ENCODE data around the gene PPP5C. TPM values are rescaled to one million over a fixed set of nuclear protein-coding genes. Genes with fewer than 3 reads are reported as not detected.

The PPP5C gene
- total and polyA plus RNA-seq, 2 of the 13 experiments (the other 11 are each of a cell fraction or from before 2014, with no cell fraction given): 41.6 to 67.9 TPM

DNA sequence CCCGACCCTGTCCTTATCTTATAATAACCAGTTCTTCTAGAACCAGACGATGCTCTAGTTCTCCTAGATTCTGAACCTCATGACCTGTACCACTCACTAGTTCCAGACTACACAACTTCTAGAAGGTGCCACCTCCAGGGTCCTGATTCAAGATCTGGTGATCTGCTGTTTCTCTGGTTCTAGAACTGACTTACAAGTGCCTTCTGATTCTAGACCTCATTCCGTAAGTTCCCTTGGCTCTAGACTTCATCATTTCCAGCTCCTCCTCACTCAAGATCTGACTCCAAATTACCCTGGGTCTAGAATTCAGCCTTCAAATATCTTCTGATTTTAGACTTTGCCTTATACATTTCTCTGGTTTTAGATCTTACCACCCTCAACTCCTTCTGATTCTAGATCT, 5.0 kb upstream of the PPP5C start (continued):
- TF ChIP-seq SAFB2 (CRISPR knock-in tag; IDR thresholded peaks at IDR 0.05; ENCODE audit: borderline replicate concordance, low read depth) (no peak), FOXC1 (CRISPR knock-in tag; IDR thresholded peaks at IDR 0.05; ENCODE audit: borderline replicate concordance) (no peak), ISL2 (CRISPR knock-in tag; IDR thresholded peaks at IDR 0.05) (no peak), PCBP1 (IDR thresholded peaks at IDR 0.05; ENCODE audit: borderline replicate concordance, low read depth, low read length) (no peak), ZFP82 (CRISPR knock-in tag; IDR thresholded peaks at IDR 0.05; ENCODE audit: borderline replicate concordance) (no peak)

DNA sequence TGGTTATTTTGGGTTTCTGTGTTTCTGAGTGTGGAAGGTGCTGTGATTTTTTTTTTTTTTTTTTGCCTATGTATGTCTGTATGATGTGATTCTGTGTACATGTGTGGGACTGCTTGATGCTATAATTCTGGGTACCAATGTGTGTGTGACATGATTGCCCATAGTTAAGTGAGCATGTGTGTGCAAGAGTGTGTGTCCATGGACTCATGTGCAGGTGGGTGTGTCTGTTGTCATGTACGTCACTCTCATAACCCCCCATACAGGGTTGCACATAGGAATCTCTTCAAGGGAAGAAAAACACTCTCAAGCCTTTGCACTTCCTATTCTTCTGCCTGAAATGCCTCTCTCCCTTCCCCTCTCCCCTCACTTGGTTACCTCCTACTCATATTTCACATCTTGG, 2.5 kb upstream of the PPP5C start:
- WGBS (ENCODE audit: low lambda C conversion rate): 38% methylated on average over 1 of the region's 1 CpG
- Histone ChIP-seq H3K4me1 (ENCODE audit: insufficient read depth, low read length) (peaks cover 42% of the 10 kb centered on the region), H3K27ac (ENCODE audit: extremely low read length, insufficient read depth, low read length) (no peak overlapping the region), H2AFZ (ENCODE audit: low read length) (no peak overlapping the region), H3K4me3 (replicated peaks in 1 of 3; ENCODE audit: insufficient read depth in 1 of 3, low read depth in 2 of 3, low read length in 3 of 3) (no peak overlapping the region), H3K9me3 (ENCODE audit: low read length) (no peaks in the 10 kb centered on the region), H3K9ac (ENCODE audit: insufficient read depth, low read depth, low read length) (no peak overlapping the region), H3K4me2 (ENCODE audit: low read depth, low read length) (no peak overlapping the region), H3K27me3 (ENCODE audit: control insufficient read depth in 1 of 2, insufficient read depth in 2 of 2, low read length in 2 of 2) (no peaks in the 10 kb centered on the region; a peak in 1 of 5 replicates), H3K79me2 (ENCODE audit: insufficient read depth, low read length) (peaks cover 19% of the 10 kb centered on the region), H4K20me1 (ENCODE audit: insufficient read depth, low read length) (no peaks in the 10 kb centered on the region), H3K36me3 (replicated peaks in 1 of 2; ENCODE audit: control insufficient read depth in 1 of 2, insufficient read depth in 2 of 2, low read length in 2 of 2) (no peaks in the 10 kb centered on the region; a peak in 1 of 5 replicates)
- no TSS peak for BruUV-seq (replicated peaks)
- ATAC-seq (no peak), DNase-seq (ENCODE audit: low spot score) (no peak), FAIRE-seq (no peak)
- POLR2A ChIA-PET: no interaction called here
- in situ Hi-C loops (cut with HindIII; ENCODE audit: extremely low pct_ligation_motif_present, low pct_unique_long_range_greater_than_20kb) (no loop called here), intact Hi-C loops (cut with micrococcal nuclease; ENCODE audit: unreplicated experiment) (no loop called here)
- CTCF ChIA-PET (ENCODE audit: low intra/inter-chr PET ratio, low total read pairs): no interaction called here
- TF ChIP-seq, protein P1, sequence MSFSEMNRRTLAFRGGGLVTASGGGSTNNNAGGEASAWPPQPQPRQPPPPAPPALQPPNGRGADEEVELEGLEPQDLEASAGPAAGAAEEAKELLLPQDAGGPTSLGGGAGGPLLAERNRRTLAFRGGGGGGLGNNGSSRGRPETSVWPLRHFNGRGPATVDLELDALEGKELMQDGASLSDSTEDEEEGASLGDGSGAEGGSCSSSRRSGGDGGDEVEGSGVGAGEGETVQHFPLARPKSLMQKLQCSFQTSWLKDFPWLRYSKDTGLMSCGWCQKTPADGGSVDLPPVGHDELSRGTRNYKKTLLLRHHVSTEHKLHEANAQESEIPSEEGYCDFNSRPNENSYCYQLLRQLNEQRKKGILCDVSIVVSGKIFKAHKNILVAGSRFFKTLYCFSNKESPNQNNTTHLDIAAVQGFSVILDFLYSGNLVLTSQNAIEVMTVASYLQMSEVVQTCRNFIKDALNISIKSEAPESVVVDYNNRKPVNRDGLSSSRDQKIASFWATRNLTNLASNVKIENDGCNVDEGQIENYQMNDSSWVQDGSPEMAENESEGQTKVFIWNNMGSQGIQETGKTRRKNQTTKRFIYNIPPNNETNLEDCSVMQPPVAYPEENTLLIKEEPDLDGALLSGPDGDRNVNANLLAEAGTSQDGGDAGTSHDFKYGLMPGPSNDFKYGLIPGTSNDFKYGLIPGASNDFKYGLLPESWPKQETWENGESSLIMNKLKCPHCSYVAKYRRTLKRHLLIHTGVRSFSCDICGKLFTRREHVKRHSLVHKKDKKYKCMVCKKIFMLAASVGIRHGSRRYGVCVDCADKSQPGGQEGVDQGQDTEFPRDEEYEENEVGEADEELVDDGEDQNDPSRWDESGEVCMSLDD (CRISPR knock-in tag; IDR thresholded peaks at IDR 0.05; ENCODE audit: borderline replicate concordance): no peak
- TF ChIP-seq MTF1 (CRISPR knock-in tag; IDR thresholded peaks at IDR 0.05) (no peak), ZNF572 (CRISPR knock-in tag; IDR thresholded peaks at IDR 0.05) (no peak), CAMTA2 (CRISPR knock-in tag; IDR thresholded peaks at IDR 0.05; ENCODE audit: borderline replicate concordance) (no peak), ELF3 (CRISPR knock-in tag; IDR thresholded peaks at IDR 0.05) (no peak), MATR3 (CRISPR knock-in tag; IDR thresholded peaks at IDR 0.05) (no peak), ZSCAN9 (CRISPR knock-in tag; IDR thresholded peaks at IDR 0.05; ENCODE audit: borderline replicate concordance) (no peak), NKX3-1 (CRISPR knock-in tag; IDR thresholded peaks at IDR 0.05) (no peak), HMG20A (CRISPR knock-in tag; IDR thresholded peaks at IDR 0.05; ENCODE audit: borderline replicate concordance) (no peak), JUND (CRISPR knock-in tag; IDR thresholded peaks at IDR 0.05) (no peak), MBNL3 (CRISPR knock-in tag; conservative IDR thresholded peaks at IDR 0.05) (no peak), NFKBIZ (CRISPR knock-in tag; IDR thresholded peaks at IDR 0.05) (no peak), SAFB2 (CRISPR knock-in tag; IDR thresholded peaks at IDR 0.05; ENCODE audit: borderline replicate concordance, low read depth) (no peak), FOXA1 (IDR thresholded peaks at IDR 0.05) (no peak), FOXA1 (CRISPR knock-in tag; IDR thresholded peaks at IDR 0.05) (no peak), ZNF235 (CRISPR knock-in tag; IDR thresholded peaks at IDR 0.05; ENCODE audit: borderline replicate concordance) (no peak), TARDBP (CRISPR knock-in tag; IDR thresholded peaks at IDR 0.05) (no peak)
- TF ChIP-seq, protein P2, sequence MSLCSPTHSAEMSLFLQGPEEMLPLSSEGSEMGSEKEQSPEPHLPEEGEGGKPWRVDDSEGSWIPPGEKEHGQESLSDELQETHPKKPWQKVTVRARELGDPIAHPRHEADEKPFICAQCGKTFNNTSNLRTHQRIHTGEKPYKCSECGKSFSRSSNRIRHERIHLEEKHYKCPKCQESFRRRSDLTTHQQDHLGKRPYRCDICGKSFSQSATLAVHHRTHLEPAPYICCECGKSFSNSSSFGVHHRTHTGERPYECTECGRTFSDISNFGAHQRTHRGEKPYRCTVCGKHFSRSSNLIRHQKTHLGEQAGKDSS (CRISPR knock-in tag; IDR thresholded peaks at IDR 0.05; ENCODE audit: borderline replicate concordance, low read depth): no peak
- TF ChIP-seq, protein P3, sequence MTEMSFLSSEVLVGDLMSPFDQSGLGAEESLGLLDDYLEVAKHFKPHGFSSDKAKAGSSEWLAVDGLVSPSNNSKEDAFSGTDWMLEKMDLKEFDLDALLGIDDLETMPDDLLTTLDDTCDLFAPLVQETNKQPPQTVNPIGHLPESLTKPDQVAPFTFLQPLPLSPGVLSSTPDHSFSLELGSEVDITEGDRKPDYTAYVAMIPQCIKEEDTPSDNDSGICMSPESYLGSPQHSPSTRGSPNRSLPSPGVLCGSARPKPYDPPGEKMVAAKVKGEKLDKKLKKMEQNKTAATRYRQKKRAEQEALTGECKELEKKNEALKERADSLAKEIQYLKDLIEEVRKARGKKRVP (CRISPR knock-in tag; IDR thresholded peaks at IDR 0.05): no peak
